ENCODE results near the gene INTS4.

DNA sequence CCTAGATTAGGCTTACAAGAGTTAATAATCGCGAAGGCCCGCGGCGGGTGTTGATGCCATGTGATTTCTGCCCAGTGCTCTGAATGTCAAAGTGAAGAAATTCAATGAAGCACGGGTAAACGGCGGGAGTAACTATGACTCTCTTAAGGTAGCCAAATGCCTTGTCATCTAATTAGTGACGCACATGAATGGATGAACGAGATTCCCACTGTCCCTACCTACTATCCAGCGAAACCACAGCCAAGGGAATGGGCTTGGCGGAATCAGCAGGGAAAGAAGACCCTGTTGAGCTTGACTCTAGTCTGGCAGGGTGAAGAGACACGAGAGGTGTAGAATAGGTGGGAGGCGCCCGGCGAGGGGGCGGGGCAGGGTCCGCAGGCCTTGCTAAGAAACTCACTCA is 108.1 kb downstream of the INTS4 start:
- no peak for TF ChIP-seq CTCF (IDR thresholded peaks at IDR 0.05)
- TF ChIP-seq POLR2A (IDR thresholded peaks at IDR 0.05): no peak

Measured in thyroid gland (tissue), 4 donors.